Measurements from ENCODE around the gene HLCS. TPM values are rescaled to one million over a fixed set of nuclear protein-coding genes. Genes with fewer than 3 reads are reported as not detected.
A peak's percentile ranks its signal among the peaks of the same experiment; 100 is the strongest.

Gene HLCS
- total RNA-seq, 1 donor from 2014 or later = 25.0 TPM

DNA sequence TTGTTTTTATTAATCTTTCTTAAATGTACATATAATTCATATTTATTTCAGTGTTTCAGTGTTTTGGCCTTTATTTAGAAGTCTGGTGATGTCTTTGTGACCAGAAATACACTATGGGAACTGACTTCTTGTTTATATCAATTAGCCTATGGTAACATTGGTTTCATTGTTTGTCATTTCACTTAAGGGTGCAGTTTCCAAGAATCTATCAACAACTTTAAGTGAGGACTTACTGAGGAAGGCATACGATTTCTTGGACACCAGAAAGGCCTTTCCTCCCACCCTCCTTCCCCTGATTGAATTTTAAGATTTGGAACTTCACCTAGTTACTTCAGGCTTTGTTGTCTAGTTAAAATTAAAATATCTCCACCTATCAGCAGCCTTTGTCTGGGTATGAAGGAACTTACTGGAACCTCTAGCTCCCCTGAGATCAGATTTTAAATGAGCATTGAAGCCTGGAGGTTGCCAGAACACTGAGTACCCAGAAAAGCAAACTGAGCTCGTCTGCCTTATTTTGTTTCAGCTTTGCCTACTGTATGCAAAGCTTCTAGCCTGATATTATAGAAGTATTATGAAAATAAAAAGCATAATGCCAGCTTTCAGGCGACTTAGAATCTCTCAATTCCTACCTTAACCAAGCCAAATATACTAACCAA, 34.2 kb downstream of the HLCS start:
- Mint-ChIP-seq H3K4me3 (no peak overlapping the region), H3K4me1 (peaks cover 2% of the 10 kb centered on the region), H3K27ac (no peak overlapping the region), H3K36me3 (peaks cover 21% of the 10 kb centered on the region), H3K27me3 (ENCODE audit: insufficient read depth, low read depth) (peaks cover 2% of the 10 kb centered on the region), H3K9me3 (no peaks in the 10 kb centered on the region)
- Histone ChIP-seq H3K4me3 (no peak overlapping the region), H3K79me2 (ENCODE audit: low read depth) (no peaks in the 10 kb centered on the region), H3K27me3 (no peaks in the 10 kb centered on the region), H2AFZ (replicated peaks) (no peak overlapping the region), H3K36me3 (no peaks in the 10 kb centered on the region), H3K9me3 (ENCODE audit: low read depth) (no peaks in the 10 kb centered on the region), H3K4me1 (no peaks in the 10 kb centered on the region), H3K4me2 (no peak overlapping the region), H3F3A (ENCODE audit: low read depth) (no peaks in the 10 kb centered on the region), H3K27ac (no peak overlapping the region), H3K9ac (no peak overlapping the region), H4K20me1 (ENCODE audit: low read depth) (no peaks in the 10 kb centered on the region)
- DNase-seq (ENCODE audit: low spot score) = no peak
- no peak for TF ChIP-seq EZH2phosphoT487 (IDR thresholded peaks at IDR 0.05)
- no peak for TF ChIP-seq CTCF (IDR thresholded peaks at IDR 0.05)
- TF ChIP-seq EZH2 (IDR thresholded peaks at IDR 0.05) = no peak

- H3K4me3 Mint-ChIP-seq = no peak overlapping the region
- Histone ChIP-seq H3K9ac (no peak overlapping the region), H3K27me3 (no peaks in the 10 kb centered on the region), H3K4me3 (no peak overlapping the region), H3K9me3 (ENCODE audit: low read depth) (no peaks in the 10 kb centered on the region), H3K36me3 (no peaks in the 10 kb centered on the region), H4K20me1 (ENCODE audit: low read depth) (no peaks in the 10 kb centered on the region), H3F3A (ENCODE audit: low read depth) (no peaks in the 10 kb centered on the region), H3K79me2 (ENCODE audit: low read depth) (no peaks in the 10 kb centered on the region), H3K4me2 (no peak overlapping the region), H3K4me1 (no peaks in the 10 kb centered on the region), H2AFZ (replicated peaks) (no peak overlapping the region), H3K27ac (no peak overlapping the region)
- H3K36me3 Mint-ChIP-seq = peaks cover 13% of the 10 kb centered on the region
- no peaks in the 10 kb centered on the region for H3K9me3 Mint-ChIP-seq
- TF ChIP-seq EZH2phosphoT487 (IDR thresholded peaks at IDR 0.05) (no peak), CTCF (IDR thresholded peaks at IDR 0.05) (peak; percentile 25), EZH2 (IDR thresholded peaks at IDR 0.05) (no peak)
- H3K4me1 Mint-ChIP-seq = peaks cover 4% of the 10 kb centered on the region
- no peak overlapping the region for H3K27ac Mint-ChIP-seq
- DNase-seq (ENCODE audit: low spot score) = peak; percentile 16
- H3K27me3 Mint-ChIP-seq (ENCODE audit: insufficient read depth, low read depth) = peaks cover 4% of the 10 kb centered on the region
Measured at GRCh38 chr21:36929622-36930021, 36.8 kb downstream of the HLCS start.

- H3K4me3 ChIP-seq = no peak overlapping the region
- no peak overlapping the region for H3K9ac ChIP-seq
- Mint-ChIP-seq H3K9me3 (no peaks in the 10 kb centered on the region), H3K36me3 (peaks cover 13% of the 10 kb centered on the region), H3K27ac (no peak overlapping the region), H3K27me3 (ENCODE audit: insufficient read depth, low read depth) (peaks cover 2% of the 10 kb centered on the region), H3K4me3 (no peak overlapping the region), H3K4me1 (peaks cover 2% of the 10 kb centered on the region)
- no peaks in the 10 kb centered on the region for H3K36me3 ChIP-seq
- TF ChIP-seq EZH2phosphoT487 (IDR thresholded peaks at IDR 0.05) (no peak), CTCF (IDR thresholded peaks at IDR 0.05) (no peak), EZH2 (IDR thresholded peaks at IDR 0.05) (no peak)
- no peaks in the 10 kb centered on the region for H3K79me2 ChIP-seq (ENCODE audit: low read depth)
- H3K27ac ChIP-seq = no peak overlapping the region
- no peaks in the 10 kb centered on the region for H3K4me1 ChIP-seq
- no peaks in the 10 kb centered on the region for H3K9me3 ChIP-seq (ENCODE audit: low read depth)
- no peak overlapping the region for H2AFZ ChIP-seq (replicated peaks)
- DNase-seq (ENCODE audit: low spot score) = no peak
- H3F3A ChIP-seq (ENCODE audit: low read depth) = no peaks in the 10 kb centered on the region
- no peaks in the 10 kb centered on the region for H3K27me3 ChIP-seq
- H4K20me1 ChIP-seq (ENCODE audit: low read depth) = no peaks in the 10 kb centered on the region
- no peak overlapping the region for H3K4me2 ChIP-seq
Measured at GRCh38 chr21:36928960-36929359, 37.5 kb downstream of the HLCS start.
